Fibroblast of the conjunctiva (primary cell): Measurements from ENCODE around the gene ABHD17A.
"Not testable (repeated sequence)": the region's sequence is repeated elsewhere in the genome, so short reads cannot be mapped to it uniquely, and the experiment has no call there.

ENCODE experiments used
- DNase-seq: peaks from one replicate; pipeline ENCODE4 v3.0.0-alpha.2; 2010; ENCODE audit warnings: low read depth

ABHD17A gene

DNA sequence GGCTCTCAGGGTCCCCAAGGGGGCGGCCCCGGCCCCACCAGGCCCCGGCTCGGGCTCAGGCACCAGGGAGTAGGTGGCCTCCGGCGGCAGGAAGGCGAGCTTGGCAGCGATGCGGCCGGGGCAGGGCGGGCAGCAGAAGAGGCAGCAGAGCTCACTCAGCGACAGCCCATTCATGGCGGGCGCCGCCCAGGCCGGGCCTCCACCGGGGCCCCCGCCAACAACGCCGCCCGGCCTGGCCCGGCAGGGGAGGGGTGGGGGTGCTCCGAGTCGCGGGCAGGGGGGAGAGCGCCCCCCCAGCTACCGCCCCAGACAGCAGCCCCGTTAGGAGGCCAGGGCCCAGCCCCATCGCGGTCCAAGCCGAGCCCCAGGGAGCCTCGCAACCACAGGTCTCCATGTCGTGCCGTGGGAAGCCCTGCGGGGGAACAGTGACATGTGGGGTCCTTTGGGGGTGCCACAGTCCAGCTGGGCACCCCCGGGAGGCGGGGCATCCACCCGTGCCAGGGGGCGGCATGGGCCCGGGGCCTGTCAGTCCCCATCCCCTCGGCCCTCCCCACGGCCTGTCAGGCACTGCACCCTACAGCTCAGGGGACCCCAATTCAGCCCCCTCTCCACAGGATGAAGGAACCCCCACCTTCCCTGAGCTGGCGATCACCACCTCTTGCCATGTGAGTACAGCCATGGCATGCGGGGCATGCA is 3.8 kb downstream of the ABHD17A start:
- not testable (repeated sequence) for DNase-seq

- no peak for DNase-seq
Observed at GRCh38 chr19:1880611-1881392, 4.5 kb downstream of the ABHD17A start.

DNA sequence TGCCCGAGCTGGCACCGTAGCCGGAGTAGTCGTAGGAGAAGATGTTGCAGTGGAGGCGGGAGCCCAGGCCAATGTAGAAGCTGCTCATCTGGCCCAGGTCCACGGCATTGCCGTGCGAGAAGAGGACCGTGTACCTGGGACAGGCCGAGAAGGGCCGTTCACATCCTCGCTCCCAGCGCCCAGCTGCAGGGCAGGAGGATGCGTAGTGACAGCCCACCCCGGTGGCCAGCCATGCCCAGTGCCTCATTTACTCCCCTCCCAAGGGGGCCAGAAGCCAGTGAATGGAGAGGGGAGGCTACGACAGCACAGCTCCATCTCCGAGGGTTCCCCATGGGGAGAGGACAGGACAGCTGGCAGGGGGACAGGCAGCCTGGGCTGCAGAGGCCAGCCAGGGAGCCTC is 5.3 kb downstream of the ABHD17A start:
- not testable (repeated sequence) for DNase-seq

GRCh38 chr19:1878583-1878982 is 6.7 kb downstream of the ABHD17A start:
- not testable (repeated sequence) for DNase-seq

- DNase-seq, result not testable (repeated sequence)
Observed at GRCh38 chr19:1877280-1877660, 8.0 kb downstream of the ABHD17A start.

GRCh38 chr19:1876496-1877279 is 8.6 kb downstream of the ABHD17A start:
- DNase-seq, result not testable (repeated sequence)

- peak; percentile 70 for DNase-seq
Observed at GRCh38 chr19:1875646-1876495, 9.4 kb downstream of the ABHD17A start.

- DNase-seq, result not testable (repeated sequence)
Observed at GRCh38 chr19:1875265-1875645, 10.0 kb downstream of the ABHD17A start.

- DNase-seq, result no peak
Observed at GRCh38 chr19:1874554-1875185, 10.6 kb downstream of the ABHD17A start.

DNA sequence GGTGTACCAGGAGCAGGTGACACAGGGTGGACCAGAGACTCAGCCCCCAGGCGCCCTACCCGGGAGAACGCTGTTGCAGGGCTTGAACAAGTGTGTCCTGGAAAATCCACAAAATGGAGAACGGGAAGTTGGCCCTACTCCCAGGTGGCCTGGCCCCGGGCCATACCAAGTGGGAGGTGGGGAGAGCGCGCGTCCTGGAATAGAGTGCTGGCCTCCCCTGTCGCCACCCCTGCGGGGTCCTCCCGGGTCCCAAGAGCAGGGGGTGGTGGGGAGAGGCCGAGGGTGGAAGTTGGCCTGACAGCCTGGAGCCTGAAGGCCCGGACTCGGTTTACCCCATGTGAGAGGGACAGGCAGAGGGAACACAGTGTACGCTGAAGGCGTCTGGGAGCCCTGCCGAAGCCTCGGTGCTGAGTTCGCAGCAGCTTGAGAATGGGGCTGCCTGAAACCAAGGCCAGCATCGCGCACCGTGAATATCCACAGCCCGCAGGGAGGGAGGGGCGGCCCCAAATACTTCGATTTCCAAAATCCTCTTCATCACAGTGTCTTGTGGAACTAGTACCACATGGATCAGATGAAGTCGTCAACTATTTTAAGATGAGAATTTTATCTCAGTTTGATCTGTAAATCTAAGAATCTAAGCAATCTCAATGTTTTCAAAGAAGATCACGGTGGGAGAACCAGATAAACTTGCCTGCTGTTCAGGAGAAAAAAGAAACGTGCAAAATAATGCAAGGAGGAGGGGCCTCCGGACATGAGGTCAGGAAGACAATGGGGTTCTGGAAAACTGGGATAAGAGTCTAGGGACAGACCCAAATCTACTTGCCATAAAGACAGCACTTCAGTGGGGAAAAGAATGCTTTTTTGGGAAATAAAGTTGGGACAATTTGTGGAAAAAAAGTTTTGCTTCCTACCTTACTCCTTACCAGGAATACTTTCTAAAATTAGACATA is 11.5 kb downstream of the ABHD17A start:
- DNase-seq, result no peak

DNA sequence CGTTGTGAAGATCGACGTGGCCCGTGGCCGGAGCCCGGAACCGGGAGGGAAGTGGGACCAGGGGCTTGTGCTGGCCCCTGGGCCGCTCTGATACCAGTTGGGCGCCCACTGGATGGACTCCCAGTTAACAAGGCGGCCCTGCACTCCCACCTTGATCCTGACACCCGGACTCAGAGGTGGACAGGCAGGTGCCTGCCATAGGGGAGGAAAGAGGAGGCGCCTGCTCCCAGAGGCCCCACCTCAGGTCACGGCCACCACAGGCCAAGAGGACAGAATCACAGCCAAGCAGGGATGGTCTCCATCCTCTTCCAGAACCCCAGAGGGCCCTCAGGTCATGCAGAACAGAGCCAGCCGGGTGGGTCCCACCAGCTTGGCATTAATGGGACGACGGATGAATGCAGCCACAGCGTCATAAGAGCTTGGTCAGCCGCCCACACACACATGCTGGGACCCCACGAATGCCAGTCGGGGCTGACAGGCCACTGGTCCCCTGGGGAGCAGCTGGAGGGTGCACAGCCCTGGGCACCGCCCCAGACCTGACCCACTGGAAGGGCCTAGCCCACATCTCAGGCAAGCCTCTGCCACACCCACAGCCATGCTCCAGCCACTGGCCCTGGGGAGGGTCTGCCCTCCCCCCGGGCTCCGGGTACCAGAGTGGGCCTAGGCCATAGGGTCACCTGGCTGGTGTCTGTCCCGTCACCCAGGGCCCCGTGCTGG is 12.3 kb downstream of the ABHD17A start:
- no peak for DNase-seq

DNA sequence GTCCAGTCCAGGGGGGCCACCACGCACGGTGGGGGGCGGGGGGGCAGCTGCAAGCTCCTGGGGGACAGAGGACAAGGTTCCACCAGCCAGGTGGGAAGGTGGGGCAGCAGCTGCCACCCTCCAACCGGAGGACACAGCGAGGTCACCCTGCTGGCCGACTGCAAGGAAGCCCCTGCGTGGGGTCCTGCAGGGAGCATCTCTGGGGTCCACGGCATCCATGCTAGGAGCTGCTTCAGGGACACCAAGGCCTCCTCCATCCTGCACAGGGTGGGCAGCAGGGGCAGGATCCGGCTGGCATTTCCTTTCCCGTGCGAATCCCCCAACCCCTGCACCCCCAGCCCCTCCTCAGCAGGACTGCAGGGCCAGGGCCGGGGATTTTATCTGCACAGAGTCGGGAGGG is 13.7 kb downstream of the ABHD17A start:
- no peak for DNase-seq

GRCh38 chr19:1871140-1871597 is 14.1 kb downstream of the ABHD17A start:
- DNase-seq, result no peak

DNA sequence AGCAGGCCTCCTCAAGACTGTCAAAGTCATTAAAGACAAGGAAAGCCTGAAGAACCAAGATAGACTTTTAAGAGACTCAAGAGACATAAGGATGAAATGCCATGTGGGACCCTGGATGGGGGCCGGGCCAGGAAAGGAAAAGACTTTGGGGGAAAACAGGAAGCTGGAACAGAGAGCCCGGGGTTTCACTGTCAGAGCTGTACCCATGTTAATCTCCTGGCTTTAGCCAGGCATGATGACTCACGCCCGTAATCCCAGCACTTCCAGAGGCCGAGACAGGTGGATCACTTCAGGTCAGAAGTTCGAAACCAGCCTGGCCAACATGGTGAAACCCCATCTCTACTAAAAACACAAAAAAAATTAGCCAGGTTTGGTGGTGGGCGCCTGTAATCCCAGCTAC is 16.3 kb downstream of the ABHD17A start:
- DNase-seq, result no peak

GRCh38 chr19:1867349-1867724 is 18.0 kb downstream of the ABHD17A start:
- DNase-seq, result no peak

DNA sequence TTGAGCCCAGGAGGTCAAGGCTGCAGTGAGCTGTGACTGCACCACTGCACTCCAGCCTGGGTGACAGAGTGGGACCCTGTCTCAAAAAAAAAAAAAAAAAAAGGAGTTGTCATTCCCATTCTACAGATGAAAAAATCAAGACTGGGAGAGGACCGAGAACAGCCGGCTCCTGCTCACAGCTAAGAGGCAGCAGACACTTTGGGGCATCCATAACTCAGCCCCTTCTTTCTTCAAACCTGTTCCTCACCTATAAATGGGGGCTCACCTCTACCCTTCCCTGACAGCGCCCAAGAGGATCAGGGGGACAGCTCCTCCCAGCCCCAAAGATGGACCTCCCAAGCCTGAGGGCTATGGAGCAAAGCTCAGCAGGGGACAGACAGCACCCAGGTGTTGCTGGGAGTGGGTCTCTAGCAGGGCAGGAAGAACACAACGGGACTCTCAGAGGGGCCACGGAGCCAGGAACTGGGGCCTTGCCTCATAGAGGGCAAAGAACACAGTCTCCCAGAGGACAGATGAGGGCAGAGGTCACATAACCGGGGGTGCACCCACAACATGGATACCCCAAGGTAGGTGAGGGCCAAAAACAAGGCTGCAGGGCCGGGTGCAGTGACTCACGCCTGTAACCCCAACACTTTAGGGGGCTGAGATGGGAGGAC is 18.5 kb downstream of the ABHD17A start:
- DNase-seq, result no peak

GRCh38 chr19:1865172-1866010 is 19.9 kb downstream of the ABHD17A start:
- no peak for DNase-seq
